ENCODE data around the gene RPL21. TPM values are rescaled to one million over a fixed set of nuclear protein-coding genes. Genes with fewer than 3 reads are reported as not detected.

RPL21 gene
- total RNA-seq, 1 donor from 2014 or later: 802 TPM

DNA sequence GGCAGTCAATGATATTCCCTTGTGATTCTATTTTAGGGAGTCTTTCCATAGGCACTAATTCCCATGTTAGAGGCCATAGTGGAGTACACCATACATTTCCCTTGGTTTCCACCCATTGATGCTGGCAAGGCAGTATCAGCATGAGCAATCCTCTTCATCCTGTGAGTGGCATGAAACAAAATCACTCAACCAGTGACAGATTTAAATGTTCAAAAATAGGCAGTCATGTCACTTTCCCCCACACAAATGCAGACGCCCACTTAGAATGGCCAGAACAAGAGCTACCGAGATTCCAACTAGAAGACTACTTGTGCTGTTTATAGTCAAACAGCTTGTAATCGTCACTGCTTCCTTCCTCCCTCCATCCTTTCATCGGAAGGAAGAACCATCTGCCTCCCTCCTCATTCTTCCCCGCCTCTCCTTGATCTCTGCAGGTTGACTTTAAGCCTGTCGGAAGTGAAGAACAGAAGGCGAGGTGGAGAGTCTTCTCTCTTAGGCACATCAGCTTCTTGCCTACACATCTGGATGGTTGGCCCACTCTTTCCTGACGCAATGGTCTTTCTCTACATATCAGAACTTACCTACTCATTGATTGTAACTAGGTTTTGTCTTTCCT, 41.8 kb downstream of the RPL21 start:
- H3K4me1 Mint-ChIP-seq (ENCODE audit: unreplicated experiment): peaks cover 11% of the 10 kb centered on the region
- H3K4me3 Mint-ChIP-seq (ENCODE audit: unreplicated experiment): no peak overlapping the region
- H3K9me3 Mint-ChIP-seq (ENCODE audit: unreplicated experiment): no peaks in the 10 kb centered on the region
- no peak for DNase-seq (ENCODE audit: extremely low spot score, unreplicated experiment)
- TF ChIP-seq, protein P1, sequence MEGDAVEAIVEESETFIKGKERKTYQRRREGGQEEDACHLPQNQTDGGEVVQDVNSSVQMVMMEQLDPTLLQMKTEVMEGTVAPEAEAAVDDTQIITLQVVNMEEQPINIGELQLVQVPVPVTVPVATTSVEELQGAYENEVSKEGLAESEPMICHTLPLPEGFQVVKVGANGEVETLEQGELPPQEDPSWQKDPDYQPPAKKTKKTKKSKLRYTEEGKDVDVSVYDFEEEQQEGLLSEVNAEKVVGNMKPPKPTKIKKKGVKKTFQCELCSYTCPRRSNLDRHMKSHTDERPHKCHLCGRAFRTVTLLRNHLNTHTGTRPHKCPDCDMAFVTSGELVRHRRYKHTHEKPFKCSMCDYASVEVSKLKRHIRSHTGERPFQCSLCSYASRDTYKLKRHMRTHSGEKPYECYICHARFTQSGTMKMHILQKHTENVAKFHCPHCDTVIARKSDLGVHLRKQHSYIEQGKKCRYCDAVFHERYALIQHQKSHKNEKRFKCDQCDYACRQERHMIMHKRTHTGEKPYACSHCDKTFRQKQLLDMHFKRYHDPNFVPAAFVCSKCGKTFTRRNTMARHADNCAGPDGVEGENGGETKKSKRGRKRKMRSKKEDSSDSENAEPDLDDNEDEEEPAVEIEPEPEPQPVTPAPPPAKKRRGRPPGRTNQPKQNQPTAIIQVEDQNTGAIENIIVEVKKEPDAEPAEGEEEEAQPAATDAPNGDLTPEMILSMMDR (IDR thresholded peaks at IDR 0.05): no peak
- H3K27me3 Mint-ChIP-seq (ENCODE audit: unreplicated experiment): peaks cover 32% of the 10 kb centered on the region
- no peaks in the 10 kb centered on the region for H3K36me3 Mint-ChIP-seq (ENCODE audit: unreplicated experiment)
- no peak overlapping the region for H3K27ac Mint-ChIP-seq (ENCODE audit: unreplicated experiment)

DNA sequence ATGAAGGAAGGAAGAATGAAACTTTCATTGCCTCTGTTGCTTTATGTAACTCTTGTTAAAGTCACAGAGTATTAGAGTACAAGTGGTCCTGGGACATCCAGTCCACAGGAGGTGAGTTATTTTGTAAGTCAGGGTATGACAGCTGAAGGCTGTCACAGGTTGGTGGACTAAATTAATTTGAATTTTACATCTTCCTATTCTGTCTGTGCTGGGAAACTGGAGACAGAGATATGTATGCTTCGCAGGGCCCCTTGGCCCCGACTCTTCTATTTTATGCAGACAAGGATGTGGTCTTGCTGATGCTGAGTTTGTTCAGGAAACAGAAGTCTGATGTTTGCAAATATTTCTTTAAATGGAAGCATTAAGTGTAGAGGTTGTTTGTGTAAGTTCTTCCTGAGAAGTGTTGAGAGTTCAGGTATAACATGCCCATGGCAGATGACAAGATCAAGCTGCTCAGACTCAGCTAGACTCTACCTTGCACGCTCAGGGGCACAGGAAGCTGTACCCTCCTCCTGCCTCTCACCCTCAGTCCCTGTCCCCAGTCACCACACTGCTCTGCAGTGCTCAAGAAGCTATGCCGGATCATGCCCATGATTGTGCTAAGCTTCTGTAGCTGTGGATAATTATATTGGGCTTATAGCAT, 42.6 kb downstream of the RPL21 start:
- Mint-ChIP-seq H3K27me3 (ENCODE audit: unreplicated experiment) (peaks cover 36% of the 10 kb centered on the region), H3K4me1 (ENCODE audit: unreplicated experiment) (peaks cover 11% of the 10 kb centered on the region), H3K9me3 (ENCODE audit: unreplicated experiment) (no peaks in the 10 kb centered on the region), H3K4me3 (ENCODE audit: unreplicated experiment) (no peak overlapping the region), H3K36me3 (ENCODE audit: unreplicated experiment) (no peaks in the 10 kb centered on the region), H3K27ac (ENCODE audit: unreplicated experiment) (no peak overlapping the region)
- TF ChIP-seq, protein P1 (IDR thresholded peaks at IDR 0.05): no peak
- no peak for DNase-seq (ENCODE audit: extremely low spot score, unreplicated experiment)

DNA sequence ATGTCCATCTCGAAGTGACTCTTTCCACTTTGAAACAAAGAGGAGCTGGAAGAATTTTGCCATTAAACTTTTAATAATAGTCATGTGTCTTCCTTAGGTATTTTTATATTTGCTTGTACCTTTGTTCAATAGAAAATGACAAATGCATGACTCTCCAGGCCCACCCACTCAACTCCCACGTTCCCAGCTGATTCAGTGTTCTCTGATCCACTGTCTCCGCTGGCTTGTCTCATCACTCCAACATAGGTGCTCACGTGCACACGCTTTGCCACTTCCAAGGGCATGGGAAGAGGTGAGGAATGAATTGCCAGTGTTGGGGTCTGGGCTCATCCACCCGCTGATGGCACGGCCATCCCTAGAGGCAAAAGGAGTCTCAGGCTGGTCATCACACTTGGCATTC, 43.7 kb downstream of the RPL21 start:
- DNase-seq (ENCODE audit: extremely low spot score, unreplicated experiment): no peak
- Mint-ChIP-seq H3K36me3 (ENCODE audit: unreplicated experiment) (no peaks in the 10 kb centered on the region), H3K9me3 (ENCODE audit: unreplicated experiment) (no peaks in the 10 kb centered on the region), H3K4me1 (ENCODE audit: unreplicated experiment) (peaks cover 4% of the 10 kb centered on the region), H3K4me3 (ENCODE audit: unreplicated experiment) (no peak overlapping the region), H3K27ac (ENCODE audit: unreplicated experiment) (no peak overlapping the region), H3K27me3 (ENCODE audit: unreplicated experiment) (peaks cover 43% of the 10 kb centered on the region)
- TF ChIP-seq, protein P1 (IDR thresholded peaks at IDR 0.05): no peak

DNA sequence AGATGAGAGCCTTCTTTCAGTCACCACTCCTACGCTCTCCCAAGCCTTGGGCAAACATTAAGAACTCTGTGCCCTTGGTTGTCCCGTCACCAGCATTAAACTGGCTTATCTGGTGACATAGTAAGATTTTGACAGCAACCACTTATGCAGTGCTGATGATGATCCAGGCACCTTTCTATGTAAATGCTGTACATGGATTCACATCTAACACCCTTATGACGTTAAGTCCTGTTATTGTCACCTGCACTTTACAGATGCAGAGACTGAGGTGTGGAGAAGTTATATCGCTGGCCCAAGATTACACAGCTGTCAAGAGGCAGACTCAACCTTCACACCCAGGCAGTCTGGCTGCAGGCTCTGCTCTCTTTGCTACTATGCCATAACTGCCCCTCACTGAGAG, 44.3 kb downstream of the RPL21 start:
- no peaks in the 10 kb centered on the region for H3K4me1 Mint-ChIP-seq (ENCODE audit: unreplicated experiment)
- no peaks in the 10 kb centered on the region for H3K9me3 Mint-ChIP-seq (ENCODE audit: unreplicated experiment)
- H3K4me3 Mint-ChIP-seq (ENCODE audit: unreplicated experiment): no peak overlapping the region
- TF ChIP-seq, protein P1 (IDR thresholded peaks at IDR 0.05): no peak
- no peaks in the 10 kb centered on the region for H3K36me3 Mint-ChIP-seq (ENCODE audit: unreplicated experiment)
- no peak overlapping the region for H3K27ac Mint-ChIP-seq (ENCODE audit: unreplicated experiment)
- H3K27me3 Mint-ChIP-seq (ENCODE audit: unreplicated experiment): peaks cover 46% of the 10 kb centered on the region
- DNase-seq (ENCODE audit: extremely low spot score, unreplicated experiment): no peak

DNA sequence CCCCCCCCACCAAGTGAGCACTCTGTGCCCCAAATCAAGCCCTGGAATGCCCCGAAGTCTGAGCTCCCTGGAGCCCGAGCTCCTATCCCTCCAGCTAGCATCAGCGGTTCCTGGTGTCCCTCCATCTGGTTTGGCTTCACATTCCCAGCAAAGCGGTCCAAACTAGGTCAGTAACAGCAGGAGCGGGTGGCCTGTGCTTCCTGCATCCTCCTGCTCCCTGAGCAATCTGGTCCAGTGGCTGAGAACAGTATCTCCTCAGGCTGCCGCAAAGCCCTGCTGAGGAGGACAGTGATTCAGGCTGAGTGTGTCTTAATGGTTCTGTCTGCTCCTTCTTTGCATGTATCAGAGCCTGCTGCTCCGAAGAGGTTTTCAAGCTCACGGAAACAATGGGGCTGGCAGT, 45.1 kb downstream of the RPL21 start:
- Mint-ChIP-seq H3K36me3 (ENCODE audit: unreplicated experiment) (no peaks in the 10 kb centered on the region), H3K4me3 (ENCODE audit: unreplicated experiment) (no peak overlapping the region), H3K27ac (ENCODE audit: unreplicated experiment) (no peak overlapping the region), H3K9me3 (ENCODE audit: unreplicated experiment) (no peaks in the 10 kb centered on the region), H3K27me3 (ENCODE audit: unreplicated experiment) (peaks cover 46% of the 10 kb centered on the region), H3K4me1 (ENCODE audit: unreplicated experiment) (no peaks in the 10 kb centered on the region)
- no peak for DNase-seq (ENCODE audit: extremely low spot score, unreplicated experiment)
- TF ChIP-seq, protein P1 (IDR thresholded peaks at IDR 0.05): no peak
